HepG2 (cell line): ENCODE measurements around the gene ENTPD5. TPM values are rescaled to one million over a fixed set of nuclear protein-coding genes. Genes with fewer than 3 reads are reported as not detected.

Experiments used
- ARID2 ChIP-seq: sonication (generic); formaldehyde crosslinking; IDR thresholded peaks from 2 replicates; pipeline ENCODE4 v1.8.1; 2022; ENCODE audit warnings: mild to moderate bottlenecking, missing genetic modification reagents, borderline replicate concordance
- ATF7-NPFF ChIP-seq: sonication (generic); formaldehyde crosslinking; IDR thresholded peaks from 2 replicates; pipeline ENCODE4 v1.8.1; 2023; ENCODE audit warnings: mild to moderate bottlenecking, low read depth, missing genetic modification reagents, moderate library complexity
- CBX1 ChIP-seq: IDR thresholded peaks from one replicate; pipeline ENCODE4 v1.6.1; 2016; ENCODE audit warnings: antibody characterized with exemption, low read depth
- ETV5 ChIP-seq: IDR thresholded peaks from 2 replicates; pipeline ENCODE4 v1.6.1; 2018; ENCODE audit warnings: missing biosample characterization, missing genetic modification reagents, inconsistent platforms, borderline replicate concordance
- HNF4G ChIP-seq, 2 experiments: sonication (generic) in 1 of 2; formaldehyde crosslinking in 1 of 2; IDR thresholded peaks; 2 replicates each; pipeline versions ENCODE4 v1.4.0 to v1.6.1; 2011 to 2020; ENCODE audit warnings: borderline replicate concordance in 2 of 2, low read depth in 2 of 2, mild to moderate bottlenecking in 2 of 2, low read length in 1 of 2, missing genetic modification reagents in 1 of 2, moderate library complexity in 1 of 2
- HNRNPK ChIP-seq: fragments of 200-400 bp; formaldehyde crosslinking; IDR thresholded peaks from 2 replicates; pipeline ENCODE4 v1.6.1; 2018; ENCODE audit warnings: low read length, low read depth, moderate library complexity, mild to moderate bottlenecking; ENCODE audit not compliant: poor library complexity, severe bottlenecking
- JUNB ChIP-seq: sonication (generic); formaldehyde crosslinking; IDR thresholded peaks from 2 replicates; pipeline ENCODE4 v1.8.0; 2022; ENCODE audit warnings: missing genetic modification reagents, mild to moderate bottlenecking, borderline replicate concordance
- KDM2A ChIP-seq: sonication (generic); formaldehyde crosslinking; IDR thresholded peaks from 2 replicates; pipeline ENCODE4 v1.4.0; 2020; ENCODE audit warnings: low read depth, missing genetic modification reagents, borderline replicate concordance
- ONECUT2 ChIP-seq: sonication (generic); formaldehyde crosslinking; IDR thresholded peaks from 2 replicates; pipeline ENCODE4 v1.4.0; 2020; ENCODE audit warnings: missing genetic modification reagents
- REPIN1 ChIP-seq: sonication (generic); formaldehyde crosslinking; IDR thresholded peaks from 2 replicates; pipeline ENCODE4 v1.8.0; 2022; ENCODE audit warnings: missing genetic modification reagents, low read depth, mild to moderate bottlenecking, borderline replicate concordance
- SALL1 ChIP-seq: sonication (generic); formaldehyde crosslinking; IDR thresholded peaks from 2 replicates; pipeline ENCODE4 v1.8.0; 2022; ENCODE audit warnings: mild to moderate bottlenecking, missing genetic modification reagents
- TARDBP ChIP-seq: sonication (generic); formaldehyde crosslinking; IDR thresholded peaks from 2 replicates; pipeline ENCODE4 v1.8.0; 2022; ENCODE audit warnings: mild to moderate bottlenecking, missing genetic modification reagents
- TBX2 ChIP-seq: sonication (generic); formaldehyde crosslinking; IDR thresholded peaks from 2 replicates; pipeline ENCODE4 v1.5.0; 2020; ENCODE audit warnings: missing genetic modification reagents, mild to moderate bottlenecking, borderline replicate concordance
- ZNF292 ChIP-seq: sonication (generic); formaldehyde crosslinking; IDR thresholded peaks from 2 replicates; pipeline ENCODE4 v1.8.1; 2022; ENCODE audit warnings: mild to moderate bottlenecking, low read depth, missing genetic modification reagents, borderline replicate concordance
- ZNF451 ChIP-seq: sonication (generic); formaldehyde crosslinking; IDR thresholded peaks from 2 replicates; pipeline ENCODE4 v1.5.0; 2020; ENCODE audit warnings: mild to moderate bottlenecking, missing genetic modification reagents
- ZNF713 ChIP-seq: sonication (generic); formaldehyde crosslinking; IDR thresholded peaks from 2 replicates; pipeline ENCODE4 v1.4.0; 2020; ENCODE audit warnings: mild to moderate bottlenecking, missing genetic modification reagents
- ZNF781 ChIP-seq: sonication (generic); formaldehyde crosslinking; IDR thresholded peaks from 2 replicates; pipeline ENCODE4 v1.5.1; 2020; ENCODE audit warnings: borderline replicate concordance, mild to moderate bottlenecking, missing genetic modification reagents; ENCODE audit errors: not compliant biosample characterization
- polyA plus RNA-seq, 8 experiments: library from polyadenylated mRNA; depleted of rRNA in 3 of 8; stranded (reverse) in 7 of 8; unstranded in 1 of 8; fragments of >200 nt; fragmentation: Illumina TruSeq in 4 of 8; extraction: Trizol in 4 of 8; gene quantifications; 2 replicates each; pipeline versions ENCODE4 v1.2.1 to v1.2.3, GENCODE V29; 2011 to 2016; ENCODE audit warnings: low read depth in 4 of 8, missing spikeins in 1 of 8, mixed read lengths in 1 of 8; ENCODE audit not compliant: insufficient read depth in 1 of 8
- total RNA-seq, 5 experiments: library from RNA; depleted of rRNA; stranded (reverse); fragments of >200 nt; fragmentation: Illumina TruSeq; extraction: Trizol; gene quantifications; 2 replicates each; pipeline ENCODE4 v1.2.3, GENCODE V29; 2016; ENCODE audit warnings: low read depth in 1 of 5
- TF ChIP-seq, protein P1 (sequence below): sonication (generic); formaldehyde crosslinking; IDR thresholded peaks from 2 replicates; pipeline ENCODE4 v1.4.0; 2020; ENCODE audit warnings: missing genetic modification reagents
- TF ChIP-seq, protein P2 (sequence below): IDR thresholded peaks from 2 replicates; pipeline ENCODE4 v1.6.1; 2018; ENCODE audit warnings: missing genetic modification reagents, mild to moderate bottlenecking, missing compliant biosample characterization
- TF ChIP-seq, protein P3 (sequence below): IDR thresholded peaks from 2 replicates; pipeline ENCODE4 v1.6.1; 2012; ENCODE audit warnings: inconsistent platforms
- TF ChIP-seq, protein P4 (sequence below): IDR thresholded peaks from 2 replicates; pipeline ENCODE4 v1.6.1; 2018; ENCODE audit warnings: missing genetic modification reagents
- TF ChIP-seq, protein P5 (sequence below): sonication (generic); formaldehyde crosslinking; IDR thresholded peaks from 2 replicates; pipeline ENCODE4 v1.4.0; 2020; ENCODE audit warnings: mild to moderate bottlenecking, missing genetic modification reagents

Gene ENTPD5
- total and polyA plus RNA-seq, 2 of the 13 experiments (the other 11 are each of a cell fraction or from before 2014, with no cell fraction given) = 33.8 to 43.3 TPM

DNA sequence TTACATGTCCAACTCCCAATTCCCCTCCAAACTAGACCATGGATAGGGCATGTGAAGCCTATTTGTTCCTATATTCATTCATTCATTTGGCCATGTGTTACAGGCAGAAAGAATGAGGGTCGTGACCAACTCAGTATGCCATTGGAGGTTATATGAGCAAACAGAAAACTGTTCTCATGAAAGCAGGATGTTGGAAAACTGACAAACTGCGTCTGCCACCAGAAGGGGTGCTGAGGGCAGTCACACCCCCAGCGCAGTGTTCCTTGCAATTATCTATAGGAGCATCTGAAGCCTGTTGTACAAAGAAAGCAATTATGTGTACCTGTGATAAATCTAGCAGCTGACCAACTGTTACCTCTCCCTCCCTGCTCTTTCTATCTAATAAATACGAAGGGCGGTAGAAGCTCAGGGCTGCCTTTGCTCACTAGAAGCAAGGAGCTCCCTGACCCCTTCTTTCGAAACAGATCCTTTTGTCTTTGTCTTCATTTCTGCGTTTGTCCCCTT is 21.1 kb downstream of the ENTPD5 start (continued):
- TF ChIP-seq, protein P1, sequence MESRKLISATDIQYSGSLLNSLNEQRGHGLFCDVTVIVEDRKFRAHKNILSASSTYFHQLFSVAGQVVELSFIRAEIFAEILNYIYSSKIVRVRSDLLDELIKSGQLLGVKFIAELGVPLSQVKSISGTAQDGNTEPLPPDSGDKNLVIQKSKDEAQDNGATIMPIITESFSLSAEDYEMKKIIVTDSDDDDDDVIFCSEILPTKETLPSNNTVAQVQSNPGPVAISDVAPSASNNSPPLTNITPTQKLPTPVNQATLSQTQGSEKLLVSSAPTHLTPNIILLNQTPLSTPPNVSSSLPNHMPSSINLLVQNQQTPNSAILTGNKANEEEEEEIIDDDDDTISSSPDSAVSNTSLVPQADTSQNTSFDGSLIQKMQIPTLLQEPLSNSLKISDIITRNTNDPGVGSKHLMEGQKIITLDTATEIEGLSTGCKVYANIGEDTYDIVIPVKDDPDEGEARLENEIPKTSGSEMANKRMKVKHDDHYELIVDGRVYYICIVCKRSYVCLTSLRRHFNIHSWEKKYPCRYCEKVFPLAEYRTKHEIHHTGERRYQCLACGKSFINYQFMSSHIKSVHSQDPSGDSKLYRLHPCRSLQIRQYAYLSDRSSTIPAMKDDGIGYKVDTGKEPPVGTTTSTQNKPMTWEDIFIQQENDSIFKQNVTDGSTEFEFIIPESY (CRISPR knock-in tag) = 0 out of 2 replicates have a peak, but pooled peaks have one; percentile 45
- TF ChIP-seq, protein P2, sequence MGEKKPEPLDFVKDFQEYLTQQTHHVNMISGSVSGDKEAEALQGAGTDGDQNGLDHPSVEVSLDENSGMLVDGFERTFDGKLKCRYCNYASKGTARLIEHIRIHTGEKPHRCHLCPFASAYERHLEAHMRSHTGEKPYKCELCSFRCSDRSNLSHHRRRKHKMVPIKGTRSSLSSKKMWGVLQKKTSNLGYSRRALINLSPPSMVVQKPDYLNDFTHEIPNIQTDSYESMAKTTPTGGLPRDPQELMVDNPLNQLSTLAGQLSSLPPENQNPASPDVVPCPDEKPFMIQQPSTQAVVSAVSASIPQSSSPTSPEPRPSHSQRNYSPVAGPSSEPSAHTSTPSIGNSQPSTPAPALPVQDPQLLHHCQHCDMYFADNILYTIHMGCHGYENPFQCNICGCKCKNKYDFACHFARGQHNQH = peak; percentile 24; the same call in 1 of the 2 replicates
- TF ChIP-seq ZNF292 (CRISPR knock-in tag) = peak; percentile 53; the same call in 1 of the 2 replicates
- TF ChIP-seq, protein P3, sequence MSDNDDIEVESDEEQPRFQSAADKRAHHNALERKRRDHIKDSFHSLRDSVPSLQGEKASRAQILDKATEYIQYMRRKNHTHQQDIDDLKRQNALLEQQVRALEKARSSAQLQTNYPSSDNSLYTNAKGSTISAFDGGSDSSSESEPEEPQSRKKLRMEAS = peak; percentile 53; the same call in 1 of the 2 replicates
- TF ChIP-seq, protein P4, sequence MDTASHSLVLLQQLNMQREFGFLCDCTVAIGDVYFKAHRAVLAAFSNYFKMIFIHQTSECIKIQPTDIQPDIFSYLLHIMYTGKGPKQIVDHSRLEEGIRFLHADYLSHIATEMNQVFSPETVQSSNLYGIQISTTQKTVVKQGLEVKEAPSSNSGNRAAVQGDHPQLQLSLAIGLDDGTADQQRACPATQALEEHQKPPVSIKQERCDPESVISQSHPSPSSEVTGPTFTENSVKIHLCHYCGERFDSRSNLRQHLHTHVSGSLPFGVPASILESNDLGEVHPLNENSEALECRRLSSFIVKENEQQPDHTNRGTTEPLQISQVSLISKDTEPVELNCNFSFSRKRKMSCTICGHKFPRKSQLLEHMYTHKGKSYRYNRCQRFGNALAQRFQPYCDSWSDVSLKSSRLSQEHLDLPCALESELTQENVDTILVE = no peak
- no peak for TF ChIP-seq ZNF451 (CRISPR knock-in tag)
- no peak for TF ChIP-seq ZNF713 (CRISPR knock-in tag)
- TF ChIP-seq SALL1 (CRISPR knock-in tag) = peak; percentile 34; the same call in 1 of the 2 replicates
- no peak for TF ChIP-seq KDM2A (CRISPR knock-in tag)
- peak; percentile 33 for TF ChIP-seq ZNF781 (CRISPR knock-in tag)
- no peak for TF ChIP-seq ATF7-NPFF (CRISPR knock-in tag)
- no peak for TF ChIP-seq HNF4G (IDR thresholded peaks at IDR 0.05; ENCODE audit: borderline replicate concordance, low read depth, low read length)
- TF ChIP-seq HNF4G (CRISPR knock-in tag; IDR thresholded peaks at IDR 0.05; ENCODE audit: borderline replicate concordance, low read depth) = 0 out of 2 replicates have a peak, but pooled peaks have one; percentile 29
- no peak for TF ChIP-seq JUNB (CRISPR knock-in tag)
- no peak for TF ChIP-seq ONECUT2
- TF ChIP-seq TBX2 (CRISPR knock-in tag) = peak; percentile 38; the same call in 1 of the 2 replicates
- 0 out of 2 replicates have a peak, but pooled peaks have one; percentile 30 for TF ChIP-seq ARID2 (CRISPR knock-in tag)
- TF ChIP-seq HNRNPK = no peak
- TF ChIP-seq TARDBP (CRISPR knock-in tag) = peak; percentile 53; the same call in 1 of the 2 replicates
- no peak for TF ChIP-seq CBX1
- peak; percentile 65; the same call in 1 of the 2 replicates for TF ChIP-seq REPIN1 (CRISPR knock-in tag)
- TF ChIP-seq, protein P5, sequence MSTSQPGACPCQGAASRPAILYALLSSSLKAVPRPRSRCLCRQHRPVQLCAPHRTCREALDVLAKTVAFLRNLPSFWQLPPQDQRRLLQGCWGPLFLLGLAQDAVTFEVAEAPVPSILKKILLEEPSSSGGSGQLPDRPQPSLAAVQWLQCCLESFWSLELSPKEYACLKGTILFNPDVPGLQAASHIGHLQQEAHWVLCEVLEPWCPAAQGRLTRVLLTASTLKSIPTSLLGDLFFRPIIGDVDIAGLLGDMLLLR (CRISPR knock-in tag) = no peak
- TF ChIP-seq ETV5 (CRISPR knock-in tag) = peak; percentile 30; the same call in 1 of the 2 replicates
